Activated T-helper 1 cell treated with anti-CD3 and anti-CD28 coated beads, Interleukin-2, amount 50 U/mL, for 16 hours (primary cell): ENCODE data around the gene KPNA2.
"Not testable (repeated sequence)": the region's sequence is repeated elsewhere in the genome, so short reads cannot be mapped to it uniquely, and the experiment has no call there.

Experiments
- DNase-seq, 2 donors: peaks; one replicate each; pipeline ENCODE4 v3.0.0-alpha.2; 2020; ENCODE audit warnings: low read depth in 1 of 2, low spot score in 1 of 2

Gene KPNA2

DNA sequence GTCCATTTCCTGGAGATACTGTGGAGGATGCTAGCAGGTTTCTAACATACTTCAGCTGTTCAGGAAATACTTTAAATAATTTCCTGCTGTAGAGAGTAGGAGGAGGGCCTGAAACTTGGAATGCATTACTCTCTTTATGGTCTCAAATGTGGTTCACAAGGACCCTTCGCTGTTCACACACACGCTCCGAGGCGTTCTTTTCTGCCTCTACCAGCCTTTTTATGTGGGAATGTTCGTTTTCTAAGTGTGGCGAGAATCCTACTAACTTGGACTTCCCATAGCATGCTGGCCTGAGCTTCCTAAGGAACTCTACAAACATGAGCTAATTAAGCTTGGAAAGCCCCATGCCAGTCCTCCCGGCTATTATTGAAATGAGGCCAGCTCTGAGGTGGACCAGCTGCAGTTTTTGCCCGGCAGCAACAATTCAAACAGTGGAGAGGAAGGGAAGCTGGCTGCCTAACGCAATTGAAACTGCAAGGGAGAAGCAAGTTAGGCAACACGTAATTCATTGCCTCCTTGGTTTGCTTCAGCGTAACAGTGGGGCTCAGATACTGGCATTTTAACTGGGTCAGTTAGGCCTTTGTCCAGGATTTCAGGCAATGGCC lies 18.9 kb downstream of the KPNA2 start:
- DNase-seq, result no peak

DNA sequence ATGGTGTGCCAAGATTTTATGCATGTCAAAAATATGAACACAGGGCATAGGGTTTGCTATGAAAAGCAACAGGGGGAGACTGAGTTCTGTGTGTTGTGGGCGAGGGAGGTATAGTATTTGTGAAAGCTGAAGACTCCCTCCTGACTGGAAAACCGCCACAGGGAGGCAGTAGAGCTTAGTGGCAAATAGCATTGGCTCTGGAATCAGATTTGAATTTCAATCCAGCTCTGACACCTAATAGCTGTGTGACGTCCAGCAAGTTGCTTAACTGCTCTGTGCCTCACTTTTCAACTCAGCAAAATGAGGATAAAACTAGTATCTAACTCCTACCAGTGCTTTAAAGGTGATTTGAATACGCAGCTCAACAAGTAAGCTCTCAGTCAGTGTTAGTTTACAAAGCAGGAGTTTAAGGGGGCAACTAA lies 22.0 kb downstream of the KPNA2 start:
- DNase-seq, result peak; percentile 6 to 10

DNA sequence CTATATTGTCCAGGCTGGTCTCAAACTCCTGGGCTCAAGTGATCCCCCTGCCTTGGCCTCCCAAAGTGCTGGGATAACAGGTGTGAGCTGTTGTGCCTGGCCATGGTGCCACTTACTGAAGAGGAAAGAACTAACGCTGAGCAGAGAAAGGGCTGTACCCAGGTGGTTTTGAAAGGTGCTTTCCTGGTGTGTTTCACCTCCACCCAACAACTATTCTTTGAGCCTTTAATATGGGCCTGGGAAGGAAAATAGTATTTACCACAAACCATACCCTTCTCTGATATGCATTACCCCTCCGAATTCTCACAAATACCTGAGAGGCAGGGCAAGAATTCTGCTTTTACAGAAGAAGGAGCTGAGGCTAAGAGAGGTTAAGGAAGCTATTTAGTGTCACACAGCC lies 24.8 kb downstream of the KPNA2 start:
- DNase-seq, result no peak

DNA sequence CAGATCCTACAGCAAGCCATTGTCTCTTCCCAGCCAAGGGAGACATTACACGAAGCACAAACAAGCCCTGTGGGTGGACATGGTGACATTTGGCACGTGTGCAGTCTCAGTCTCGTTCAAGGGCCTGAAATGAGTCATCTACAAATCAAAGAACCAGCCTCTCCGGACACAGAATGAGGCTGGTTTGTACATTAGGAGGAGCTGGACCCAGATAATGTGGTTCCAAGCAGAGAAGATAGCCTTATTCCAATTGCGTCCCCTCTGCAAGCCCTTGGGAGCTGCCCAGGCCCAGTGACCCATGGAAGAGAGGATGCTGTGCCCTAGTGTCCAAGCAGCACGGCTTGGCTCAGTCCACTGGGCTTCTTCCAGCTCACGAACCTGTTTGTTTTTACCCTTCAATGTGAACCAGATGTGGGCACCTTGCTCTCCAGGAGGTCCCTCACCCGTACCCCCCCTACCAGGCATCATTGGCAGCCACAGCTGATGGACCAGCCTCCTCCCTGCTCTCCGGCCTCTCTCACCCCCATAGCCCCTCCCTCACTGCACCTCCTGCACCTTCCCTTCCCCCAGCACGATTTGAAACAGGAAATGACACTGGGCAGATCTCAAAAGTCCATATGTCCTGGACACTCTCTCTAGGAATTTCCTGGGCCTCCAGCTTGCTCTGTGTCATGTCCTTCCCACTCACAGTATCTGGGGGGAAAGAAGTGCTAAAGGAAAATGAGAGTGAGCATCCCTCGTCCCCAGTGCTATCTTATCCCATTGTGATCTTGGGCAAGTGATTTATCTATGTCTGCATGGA lies 26.2 kb downstream of the KPNA2 start:
- DNase-seq, result no peak

DNA sequence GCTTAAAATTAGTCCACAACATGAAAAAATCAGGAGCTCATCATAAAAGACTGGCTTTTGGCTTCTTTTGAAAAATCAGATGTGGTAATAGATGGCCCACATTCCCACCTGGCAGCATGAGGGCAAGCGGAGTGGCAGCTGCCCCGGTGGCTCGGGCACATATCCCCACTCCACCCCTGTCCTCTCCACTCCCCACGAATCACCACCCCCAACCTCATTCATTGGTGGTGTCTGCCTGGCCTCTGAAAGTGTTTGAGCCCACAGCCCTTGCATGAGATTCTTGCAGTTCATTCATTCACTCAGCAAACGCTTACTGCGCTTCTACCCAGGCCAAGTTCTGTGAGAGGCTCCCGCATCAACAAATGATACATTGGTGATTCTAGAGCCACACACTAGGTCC lies 29.8 kb downstream of the KPNA2 start:
- DNase-seq, result not testable (repeated sequence)

DNA sequence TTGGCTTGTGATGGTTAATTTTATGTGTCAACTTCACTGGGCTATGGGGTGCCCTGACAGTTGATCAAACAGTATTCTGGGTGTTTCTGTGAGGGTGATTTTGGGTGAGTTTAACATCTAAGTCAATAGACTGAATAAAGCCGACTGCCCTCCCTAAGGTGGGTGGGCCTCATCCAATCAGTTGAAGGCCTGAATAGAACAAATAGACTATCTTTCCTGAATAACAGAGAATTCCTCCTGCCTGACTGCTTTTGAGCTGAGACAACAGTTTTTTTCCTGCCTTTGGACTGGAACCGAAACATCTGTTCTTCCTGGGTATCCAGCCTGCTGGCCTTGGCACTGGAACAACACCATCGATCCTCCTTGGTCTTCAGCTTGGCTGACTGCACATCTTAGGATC lies 33.0 kb downstream of the KPNA2 start:
- not testable (repeated sequence) for DNase-seq

DNA sequence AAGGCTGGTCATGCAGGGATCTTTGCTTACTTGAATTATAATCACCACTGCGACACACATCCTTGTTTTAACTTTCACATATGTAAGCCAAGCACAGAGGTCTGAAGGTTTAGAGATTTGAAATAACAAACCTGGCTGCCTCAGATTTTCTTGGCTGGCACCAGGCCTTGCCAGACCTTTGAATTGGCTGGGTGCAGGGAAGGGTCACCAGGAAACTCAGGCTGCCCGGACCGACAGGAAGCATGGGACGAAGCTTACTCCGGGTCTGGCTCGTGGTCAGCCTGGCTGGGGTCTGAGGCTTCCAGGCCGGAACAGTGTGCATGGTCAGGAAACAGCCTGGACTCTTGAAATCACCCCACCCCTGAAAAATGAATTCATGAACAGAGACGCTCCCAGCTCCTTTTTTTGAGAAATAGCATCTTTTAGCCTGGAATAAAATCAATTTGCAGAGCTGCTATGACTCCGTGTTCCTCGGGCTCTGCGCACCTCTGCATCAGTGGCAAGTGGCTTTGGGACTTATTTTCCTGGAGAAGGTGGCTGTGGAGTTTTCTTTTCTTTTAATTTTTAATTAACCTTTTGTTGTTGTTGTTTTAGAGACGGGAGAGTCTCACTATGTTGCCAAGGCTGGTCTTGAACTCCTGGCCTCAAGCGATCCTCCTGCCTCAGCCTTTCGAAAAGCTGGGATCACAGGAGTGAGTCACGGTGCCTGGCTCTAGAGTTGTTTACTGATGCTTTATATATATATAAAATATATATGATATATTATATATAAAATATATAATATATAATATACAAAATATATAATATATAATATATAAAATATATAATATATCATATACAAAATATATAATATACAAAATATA lies 35.3 kb downstream of the KPNA2 start:
- not testable (repeated sequence) for DNase-seq

DNA sequence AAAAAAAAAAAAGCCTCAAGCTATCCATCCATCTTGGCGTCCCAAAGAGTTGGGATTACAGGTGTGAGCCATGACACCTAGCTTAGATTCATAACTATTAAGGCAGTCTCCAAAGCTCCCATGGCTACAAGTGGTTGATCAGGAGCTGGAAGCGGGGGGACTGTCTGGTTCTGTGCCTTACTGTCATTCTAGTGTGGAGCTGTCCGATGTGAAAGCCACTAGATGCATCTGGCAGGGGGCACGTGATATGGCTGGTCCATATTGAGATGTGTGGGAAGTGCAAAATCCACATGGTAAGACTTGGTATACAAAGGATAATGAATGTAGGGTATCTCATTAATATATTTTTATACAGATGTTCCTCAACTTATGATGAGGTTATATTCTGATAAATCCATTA lies 38.7 kb downstream of the KPNA2 start:
- DNase-seq, result no peak

DNA sequence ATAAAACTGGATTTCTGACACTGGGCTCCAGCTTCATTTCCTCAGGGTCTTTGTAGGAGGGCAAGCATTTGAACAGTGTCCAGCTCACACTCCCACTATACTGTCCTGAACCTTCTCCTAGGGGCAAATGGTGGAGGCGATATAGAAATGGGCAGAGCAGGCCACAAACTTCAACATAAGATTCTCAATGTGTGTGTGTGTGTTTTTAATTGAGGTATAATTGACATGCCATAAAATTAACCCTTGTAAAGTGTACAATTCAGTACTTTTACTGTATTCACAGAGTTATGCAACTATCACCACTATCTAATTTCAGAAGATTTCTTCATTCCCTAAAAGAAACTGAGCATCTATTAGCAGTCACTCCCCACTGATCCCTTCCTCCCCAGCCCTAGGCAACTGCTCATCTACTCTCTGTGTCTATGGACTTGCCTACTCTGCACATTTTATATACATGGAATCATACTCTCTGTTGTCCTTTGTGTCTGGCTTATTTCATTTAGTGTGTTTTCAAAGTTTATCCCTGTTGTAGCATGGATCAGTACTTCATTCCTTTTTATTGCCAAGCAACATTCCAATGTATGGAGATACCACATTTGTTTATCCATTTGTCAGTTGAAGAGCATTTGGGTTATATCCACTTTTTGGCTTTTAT lies 40.5 kb downstream of the KPNA2 start:
- not testable (repeated sequence) for DNase-seq

DNA sequence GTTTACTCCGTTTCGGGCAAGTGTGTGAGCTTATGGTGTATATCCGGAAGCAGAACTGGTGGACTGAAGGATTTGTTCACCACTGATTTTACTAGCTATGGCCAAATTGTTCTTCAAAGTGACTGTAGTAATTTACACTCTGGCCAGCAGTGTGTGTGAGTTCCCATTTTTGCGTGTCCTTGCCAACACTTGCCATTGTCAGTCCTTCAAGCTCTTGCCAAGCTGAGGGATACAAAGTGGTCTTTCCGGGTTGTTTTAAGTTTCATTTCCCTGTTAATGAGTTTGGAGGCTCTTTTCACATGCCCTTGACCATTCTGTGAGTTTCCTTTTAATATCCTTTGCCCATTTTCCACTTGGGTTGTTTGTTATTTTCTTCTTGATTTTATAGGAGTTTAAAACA lies 42.0 kb downstream of the KPNA2 start:
- not testable (repeated sequence) for DNase-seq

DNA sequence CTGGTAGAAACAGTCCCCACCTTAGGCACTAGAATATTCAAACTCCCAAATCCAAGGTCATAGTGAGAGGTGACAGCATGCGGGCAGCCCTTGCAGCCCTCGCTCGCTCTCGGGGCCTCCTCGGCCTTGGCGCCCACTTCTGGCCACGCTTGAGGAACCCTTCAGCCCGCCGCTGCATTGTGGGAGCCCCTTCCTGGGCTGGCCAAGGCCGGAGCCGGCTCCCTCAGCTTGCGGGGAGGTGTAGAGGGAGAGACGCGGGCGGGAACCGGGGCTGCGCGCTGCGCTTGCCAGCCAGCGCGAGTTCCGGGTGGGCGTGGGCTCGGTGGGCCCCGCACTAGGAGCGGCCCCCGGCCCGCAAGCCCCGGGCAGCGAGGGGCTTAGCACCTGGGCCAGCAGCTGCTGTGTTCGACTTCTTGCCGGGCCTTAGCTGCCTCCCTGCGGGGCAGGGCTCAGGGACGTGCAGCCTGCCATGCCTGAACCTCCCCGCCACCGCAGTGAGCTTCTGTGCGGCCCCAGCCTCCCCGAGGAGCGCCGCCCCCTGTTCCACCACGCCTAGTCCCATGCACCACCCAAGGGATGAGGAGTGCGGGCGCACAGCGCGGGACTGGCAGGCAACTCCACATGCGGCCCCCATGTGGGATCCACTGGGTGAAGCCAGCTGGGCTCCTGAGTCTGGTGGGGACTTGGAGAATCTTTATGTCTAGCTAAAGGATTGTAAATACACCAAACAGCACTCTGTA lies 45.0 kb downstream of the KPNA2 start:
- no peak for DNase-seq

DNA sequence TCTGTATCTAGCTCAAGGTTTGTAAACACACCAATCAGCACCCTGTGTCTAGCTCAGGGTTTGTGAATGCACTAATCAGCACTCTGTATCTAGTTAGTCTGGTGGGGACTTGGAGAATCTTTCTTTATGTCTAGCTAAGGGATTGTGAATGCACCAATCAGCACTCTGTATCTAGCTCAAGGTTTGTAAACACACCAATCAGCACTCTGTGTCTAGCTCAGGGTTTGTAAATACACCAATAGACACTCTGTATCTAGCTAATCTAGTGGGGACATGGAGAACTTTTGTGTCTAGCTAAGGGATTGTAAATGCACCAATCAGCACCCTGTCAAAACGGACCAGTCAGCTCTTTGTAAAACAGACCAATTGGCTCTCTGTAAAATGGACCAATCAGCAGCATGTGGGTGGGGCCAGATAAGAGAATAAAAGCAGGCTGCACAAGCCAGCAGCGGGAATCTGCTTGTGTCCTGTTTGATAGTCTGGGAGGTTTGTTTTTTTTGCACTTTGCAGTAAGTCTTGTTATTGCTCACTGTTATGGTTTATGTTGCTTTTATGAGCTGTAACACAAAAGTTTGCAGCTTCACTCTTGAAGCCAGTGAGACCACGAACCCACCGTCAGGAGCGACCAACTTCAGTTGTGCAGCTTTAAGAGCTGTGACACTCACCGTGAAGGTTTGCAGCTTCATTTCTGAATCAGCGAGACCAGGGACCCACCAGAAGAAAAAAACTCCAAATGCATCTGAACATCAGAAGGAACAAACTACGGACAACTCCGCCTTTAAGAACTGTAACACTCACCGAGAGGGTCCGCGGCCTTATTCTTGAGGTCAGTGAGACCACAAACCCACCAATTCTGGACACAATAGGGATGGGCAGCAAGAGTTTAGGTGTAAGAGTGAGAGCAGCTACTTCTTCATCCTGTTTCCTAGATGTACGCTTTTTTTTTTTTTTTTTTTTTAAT lies 46.0 kb downstream of the KPNA2 start:
- DNase-seq, result not testable (repeated sequence)

DNA sequence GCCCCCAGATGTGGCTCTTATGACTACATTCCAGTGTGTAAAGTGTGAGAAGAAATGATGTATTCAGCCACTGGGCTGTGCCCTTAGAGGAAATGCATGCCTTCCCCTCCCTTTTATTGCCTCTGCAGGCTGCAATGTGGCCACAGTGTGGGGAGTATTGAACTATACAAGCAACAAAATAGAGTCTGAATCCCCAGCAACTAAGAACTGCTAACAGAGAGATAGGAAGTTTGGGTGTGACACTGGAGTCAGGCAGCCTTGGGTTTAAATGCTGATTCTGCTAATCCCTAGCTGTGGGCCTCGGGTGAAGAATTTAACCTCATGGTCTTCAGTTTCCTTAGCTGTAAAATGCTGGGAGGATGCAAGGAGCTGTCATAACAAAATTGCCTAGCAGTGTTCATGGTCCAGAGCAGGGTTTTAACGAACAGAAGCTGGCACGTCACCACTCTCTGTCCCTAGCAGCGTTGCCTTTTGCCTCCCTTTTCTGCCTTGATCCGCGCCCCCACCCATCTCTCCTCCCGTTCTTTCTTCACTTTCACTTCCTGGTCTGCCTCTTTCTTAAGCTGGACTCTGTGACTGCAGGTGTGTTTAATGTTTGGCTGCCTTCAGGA lies 50.3 kb downstream of the KPNA2 start:
- no peak for DNase-seq

DNA sequence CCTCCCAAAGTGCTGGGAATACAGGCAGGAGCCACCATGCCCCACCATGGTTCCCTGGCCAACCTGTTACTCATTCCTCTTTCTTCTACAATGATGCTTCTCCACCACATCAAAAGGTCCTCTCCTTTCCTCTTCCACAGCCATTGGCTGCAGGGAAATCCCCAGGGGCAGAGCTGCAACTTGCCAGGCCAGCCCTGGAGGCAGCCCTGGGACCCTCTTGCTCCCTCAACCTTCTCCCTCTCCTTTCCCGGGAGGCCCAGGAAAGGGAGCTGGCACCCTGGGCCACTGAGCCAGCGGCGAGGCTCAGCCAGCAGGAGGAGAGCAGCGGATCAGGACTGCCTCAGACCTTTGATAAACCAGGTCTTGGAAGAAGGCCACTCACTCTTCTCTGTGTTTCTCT lies 51.1 kb downstream of the KPNA2 start:
- DNase-seq, result not testable (repeated sequence)

DNA sequence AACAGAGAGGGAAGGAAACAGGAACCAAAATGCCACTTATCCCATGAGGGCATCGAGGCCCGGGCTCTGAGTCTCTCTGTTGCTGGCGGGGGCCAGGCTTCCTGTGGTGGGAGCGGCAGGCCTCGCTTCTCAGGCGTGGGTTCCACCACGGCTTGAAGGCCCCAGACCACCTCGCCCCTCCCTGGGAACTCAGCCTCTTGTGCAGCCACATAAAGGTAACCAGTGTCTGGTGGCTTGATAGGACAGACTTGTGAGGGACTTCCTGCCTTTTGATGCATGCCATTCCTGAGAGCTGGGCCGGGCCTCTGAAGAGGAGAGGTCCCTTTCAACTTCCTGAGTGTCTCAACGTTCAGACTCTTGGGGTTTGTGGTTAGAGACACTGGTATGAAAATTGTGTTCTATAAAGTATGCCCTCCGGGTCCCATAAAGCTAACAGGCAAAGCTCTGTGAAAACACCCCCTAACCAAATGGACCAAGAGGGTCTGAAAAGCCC lies 51.6 kb downstream of the KPNA2 start:
- DNase-seq, result not testable (repeated sequence)

DNA sequence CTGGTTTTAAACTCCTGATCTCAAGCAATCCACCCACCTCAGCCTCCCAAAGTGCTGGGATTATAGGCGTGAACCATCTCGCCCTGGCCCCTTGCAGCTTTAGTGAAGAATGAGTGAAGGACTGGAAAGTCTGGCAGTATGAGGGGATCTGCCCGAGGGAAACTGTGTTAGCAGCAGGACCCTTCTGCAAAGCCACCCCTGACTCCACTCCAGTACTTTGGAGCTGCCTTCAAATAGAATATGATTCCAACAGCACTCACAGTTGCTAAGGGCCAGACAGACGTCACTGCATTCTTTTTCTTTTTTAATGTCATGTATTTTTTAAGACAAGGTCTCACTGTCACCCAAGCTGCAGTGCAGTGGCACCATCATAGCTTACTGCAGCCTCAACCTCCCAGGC lies 52.3 kb downstream of the KPNA2 start:
- DNase-seq, result no peak

DNA sequence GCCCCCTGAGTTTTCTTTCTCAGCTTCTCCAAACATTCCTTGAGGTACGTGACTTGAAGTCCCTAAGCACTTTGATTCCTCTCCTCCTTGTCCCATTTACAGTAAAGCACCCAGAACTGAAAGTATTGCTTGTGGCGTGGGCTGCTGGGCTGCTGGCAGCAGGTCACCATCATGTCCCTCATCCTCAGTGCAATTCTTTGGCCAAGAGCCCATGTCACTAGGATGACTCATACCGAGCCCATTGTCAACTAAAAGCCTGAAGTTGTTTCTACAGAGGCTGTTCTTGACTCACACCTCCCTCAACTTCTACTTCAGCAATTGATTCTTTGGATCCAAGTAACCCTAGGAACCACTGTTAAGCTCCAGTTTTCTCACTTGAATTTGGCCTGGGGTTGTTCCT lies 54.3 kb downstream of the KPNA2 start:
- DNase-seq, result no peak

DNA sequence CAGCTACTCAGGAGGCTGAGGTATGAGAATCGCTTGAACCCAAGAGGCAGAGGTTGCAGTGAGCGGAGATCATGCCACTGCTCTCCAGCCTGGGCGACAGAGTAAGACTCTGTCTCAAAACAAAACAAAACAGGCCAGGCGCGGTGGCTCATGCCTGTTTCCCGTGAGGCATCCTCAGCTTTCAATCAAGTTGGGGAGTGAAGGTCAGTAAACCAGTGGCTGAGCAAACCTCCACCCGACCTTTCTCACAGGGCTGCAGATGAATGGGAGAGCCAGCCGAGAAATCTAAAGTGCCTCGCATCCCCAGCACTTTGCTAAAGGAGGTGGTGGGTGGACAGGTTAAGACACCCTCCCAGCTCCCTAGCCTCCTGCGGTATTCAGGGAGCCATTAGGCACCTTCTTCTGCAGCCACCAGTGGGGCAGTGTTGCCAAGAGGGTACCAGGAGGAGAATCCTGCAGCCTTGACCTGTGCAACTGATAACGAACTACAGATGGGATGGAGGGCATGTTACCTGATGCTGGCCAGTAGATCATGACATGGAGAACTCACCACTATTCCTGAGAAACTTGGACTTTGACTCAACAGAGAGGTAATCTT lies 59.0 kb downstream of the KPNA2 start:
- no peak for DNase-seq
